Medulla oblongata (tissue), 1 donor: ENCODE measurements around the gene MORN1.
A peak's percentile ranks its signal among the peaks of the same experiment; 100 is the strongest.
"Not testable (repeated sequence)": the region's sequence is repeated elsewhere in the genome, so short reads cannot be mapped to it uniquely, and the experiment has no call there.

Experiments used
- DNase-seq: peaks from one replicate; pipeline ENCODE4 v3.0.0-alpha.2; 2015; ENCODE audit errors: extremely low spot score

The MORN1 gene

DNA sequence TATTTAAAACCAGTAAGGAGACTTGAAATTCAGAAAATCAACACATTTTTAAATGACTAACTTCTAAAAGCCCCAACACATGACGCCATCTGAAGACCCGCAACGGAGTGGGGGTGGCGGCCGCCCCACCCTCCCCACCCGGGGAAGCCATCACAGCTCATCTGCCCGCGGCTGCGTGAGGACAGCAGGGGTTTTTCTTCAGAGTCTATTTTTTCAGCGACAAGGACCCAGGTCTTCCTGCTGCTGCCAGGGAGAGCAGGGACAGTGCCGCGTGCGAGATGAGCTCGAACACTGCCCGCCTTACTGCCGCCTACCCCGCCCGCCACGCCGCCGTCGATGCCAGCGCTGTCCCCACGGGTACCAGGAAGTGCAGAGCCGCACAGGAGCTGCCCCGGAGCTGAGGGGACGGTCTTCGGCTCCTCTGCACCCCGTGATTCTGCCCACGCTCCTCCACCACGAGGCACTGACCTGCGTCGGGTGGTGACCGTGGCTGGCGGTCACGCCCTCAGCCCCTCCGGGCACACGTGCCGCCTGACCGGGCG lies 84.2 kb downstream of the MORN1 start:
- no peak for DNase-seq

- DNase-seq: no peak
Observed at GRCh38 chr1:2306151-2306978, 85.0 kb downstream of the MORN1 start.

- no peak for DNase-seq
Observed at GRCh38 chr1:2304921-2305681, 86.3 kb downstream of the MORN1 start.

- DNase-seq: no peak
Observed at GRCh38 chr1:2304282-2304681, 87.1 kb downstream of the MORN1 start.

DNA sequence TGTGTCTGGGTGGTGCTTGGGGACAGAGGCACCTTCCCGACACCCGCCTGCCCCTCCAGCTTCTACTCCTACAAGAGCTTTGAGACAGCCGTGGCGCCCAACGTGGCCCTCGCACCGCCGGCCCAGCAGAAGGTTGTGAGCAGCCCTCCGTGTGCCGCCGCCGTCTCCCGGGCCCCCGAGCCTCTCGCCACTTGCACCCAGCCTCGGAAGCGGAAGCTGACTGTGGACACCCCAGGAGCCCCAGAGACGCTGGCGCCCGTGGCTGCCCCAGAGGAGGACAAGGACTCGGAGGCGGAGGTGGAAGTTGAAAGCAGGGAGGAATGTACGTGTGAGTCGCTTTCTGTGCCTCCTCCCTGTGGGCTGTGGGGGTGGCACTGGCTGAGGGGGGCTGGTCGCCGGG lies 87.6 kb downstream of the MORN1 start:
- no peak for DNase-seq

GRCh38 chr1:2303016-2303775 lies 88.2 kb downstream of the MORN1 start:
- no peak for DNase-seq

DNA sequence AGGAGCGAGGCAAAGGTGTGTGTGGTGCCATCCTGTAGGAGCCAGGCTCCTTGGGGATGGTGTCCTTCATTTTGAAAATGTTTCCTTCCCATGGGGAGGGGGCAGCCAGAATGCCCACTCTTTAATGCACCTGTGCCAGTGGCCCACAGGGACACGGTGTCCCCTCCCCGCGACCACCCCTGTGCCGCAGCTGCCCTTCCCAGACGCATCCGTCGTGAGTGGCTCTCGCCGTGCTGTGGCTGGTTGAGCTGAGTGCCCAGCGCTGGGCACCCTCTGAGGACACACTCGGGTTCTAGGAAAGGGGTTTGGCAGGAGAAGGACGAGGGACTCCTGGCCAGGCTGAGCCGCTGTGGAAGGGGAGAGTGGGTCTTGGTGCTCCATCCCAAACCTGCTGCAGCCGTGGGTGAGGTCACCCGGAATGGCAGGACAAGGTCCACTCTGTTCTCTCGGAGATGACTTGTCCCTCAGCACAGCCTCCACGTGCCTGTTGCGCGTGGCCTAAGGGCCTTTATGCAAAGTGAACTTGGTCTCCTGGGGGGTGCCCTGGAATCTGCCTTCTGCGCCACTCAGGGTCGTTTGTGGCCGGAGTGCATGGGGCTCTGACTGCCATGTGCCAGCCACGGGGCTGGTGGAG lies 88.9 kb downstream of the MORN1 start:
- DNase-seq: no peak

DNA sequence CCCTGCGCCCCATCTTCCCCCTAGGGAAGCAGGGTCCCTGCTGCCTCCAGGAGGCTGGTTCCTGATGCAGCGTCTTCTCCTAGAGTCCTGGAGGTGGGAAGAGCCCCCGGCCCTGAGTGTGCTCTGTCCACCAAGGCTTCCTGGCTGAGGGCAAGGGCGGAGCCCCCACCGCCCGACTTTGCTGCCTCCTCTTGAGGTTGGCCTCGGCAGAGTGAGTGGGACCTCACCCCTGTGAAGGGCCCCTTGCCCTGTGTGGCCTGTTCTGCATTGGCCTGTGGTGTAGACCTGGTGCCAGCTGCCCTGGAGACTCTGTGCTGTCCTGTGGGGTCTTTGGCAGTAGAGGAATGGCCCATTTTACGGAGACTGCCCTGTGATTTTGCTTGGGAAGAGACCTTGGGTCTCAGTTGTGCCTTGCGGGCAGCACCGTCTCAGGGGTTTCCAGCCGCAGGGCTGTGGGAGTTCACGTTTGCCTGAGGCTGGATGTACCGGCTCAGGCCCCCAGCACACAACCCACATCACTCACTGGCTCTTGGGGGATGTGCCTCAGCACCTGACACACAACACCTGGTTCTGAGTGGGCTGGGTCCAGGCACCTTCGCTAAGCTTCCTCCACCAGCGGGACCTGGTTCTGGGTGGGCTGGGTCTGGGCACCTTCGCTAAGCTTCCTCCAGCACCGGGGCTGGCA lies 89.6 kb downstream of the MORN1 start:
- DNase-seq: no peak

- peak; percentile 63 for DNase-seq
Observed at GRCh38 chr1:2300851-2301606, 90.3 kb downstream of the MORN1 start.

- DNase-seq: no peak
Observed at GRCh38 chr1:2300004-2300771, 91.2 kb downstream of the MORN1 start.

DNA sequence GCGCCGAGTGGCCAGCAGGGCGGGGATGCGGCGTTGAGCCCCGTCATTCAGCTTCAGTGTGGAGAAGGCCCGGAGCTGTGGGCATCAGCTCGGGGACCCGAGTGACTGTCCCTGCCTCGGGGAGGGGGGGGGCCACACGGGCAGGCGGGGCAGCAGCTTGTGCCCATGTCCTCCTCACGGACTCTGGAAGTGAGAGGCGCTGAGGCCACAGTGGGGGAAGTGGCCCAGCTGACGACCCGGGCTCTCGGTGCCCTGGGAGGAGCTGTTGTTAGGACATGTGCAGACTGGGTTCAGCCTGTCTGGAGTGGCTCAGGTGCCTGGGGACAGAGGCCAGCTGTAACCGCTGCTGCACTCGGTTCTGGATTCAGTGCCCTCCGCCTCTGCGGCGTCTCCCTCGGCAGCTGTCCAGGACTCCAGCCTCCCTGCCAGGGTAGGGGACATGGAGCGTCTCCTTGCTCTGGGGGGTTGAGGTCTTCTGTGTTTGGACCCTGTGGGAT lies 92.2 kb downstream of the MORN1 start:
- DNase-seq: no peak

GRCh38 chr1:2298685-2299084 lies 92.7 kb downstream of the MORN1 start:
- DNase-seq: no peak

- DNase-seq: no peak
Observed at GRCh38 chr1:2297246-2298011, 93.9 kb downstream of the MORN1 start.

DNA sequence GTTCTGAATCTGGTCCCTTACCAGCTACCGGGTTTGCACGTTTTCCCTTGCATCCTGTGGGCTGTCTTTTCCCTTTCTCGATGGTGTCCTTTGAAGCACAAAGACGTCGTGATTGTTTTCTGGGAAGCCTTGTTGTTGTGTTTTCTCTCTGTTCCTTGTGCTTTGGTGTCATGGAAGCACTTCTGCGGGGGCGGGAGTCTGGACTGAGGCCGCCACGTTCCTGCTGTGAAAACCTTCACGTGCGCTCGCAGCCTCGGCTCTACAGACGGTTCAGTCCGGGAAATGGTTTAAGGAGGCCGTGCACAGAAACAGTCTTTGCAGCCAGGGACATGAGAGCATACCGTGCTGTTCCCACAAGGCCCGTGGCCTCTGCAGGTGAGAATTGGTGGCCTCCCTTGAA lies 94.7 kb downstream of the MORN1 start:
- no peak for DNase-seq

- not testable (repeated sequence) for DNase-seq
Observed at GRCh38 chr1:2296211-2296610, 95.1 kb downstream of the MORN1 start.

- DNase-seq: no peak
Observed at GRCh38 chr1:2295526-2295925, 95.8 kb downstream of the MORN1 start.

DNA sequence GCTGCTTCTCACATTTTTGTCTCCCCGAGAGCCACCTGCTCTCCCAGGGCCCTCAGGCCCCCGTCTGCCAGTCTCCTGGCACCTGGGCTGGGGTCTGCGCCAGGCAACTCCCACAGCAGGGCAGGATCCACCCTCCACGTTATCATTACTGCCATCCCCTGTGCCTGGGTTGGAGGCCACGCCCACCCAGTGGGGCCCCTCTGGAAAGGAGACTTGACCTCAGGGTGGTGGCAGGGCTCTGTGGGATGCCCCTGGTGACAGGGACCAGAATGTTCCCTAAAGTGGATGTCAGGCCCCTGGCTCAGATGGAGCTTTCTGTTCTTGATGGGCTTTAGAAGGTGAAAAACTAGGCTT lies 96.7 kb downstream of the MORN1 start:
- DNase-seq: no peak

DNA sequence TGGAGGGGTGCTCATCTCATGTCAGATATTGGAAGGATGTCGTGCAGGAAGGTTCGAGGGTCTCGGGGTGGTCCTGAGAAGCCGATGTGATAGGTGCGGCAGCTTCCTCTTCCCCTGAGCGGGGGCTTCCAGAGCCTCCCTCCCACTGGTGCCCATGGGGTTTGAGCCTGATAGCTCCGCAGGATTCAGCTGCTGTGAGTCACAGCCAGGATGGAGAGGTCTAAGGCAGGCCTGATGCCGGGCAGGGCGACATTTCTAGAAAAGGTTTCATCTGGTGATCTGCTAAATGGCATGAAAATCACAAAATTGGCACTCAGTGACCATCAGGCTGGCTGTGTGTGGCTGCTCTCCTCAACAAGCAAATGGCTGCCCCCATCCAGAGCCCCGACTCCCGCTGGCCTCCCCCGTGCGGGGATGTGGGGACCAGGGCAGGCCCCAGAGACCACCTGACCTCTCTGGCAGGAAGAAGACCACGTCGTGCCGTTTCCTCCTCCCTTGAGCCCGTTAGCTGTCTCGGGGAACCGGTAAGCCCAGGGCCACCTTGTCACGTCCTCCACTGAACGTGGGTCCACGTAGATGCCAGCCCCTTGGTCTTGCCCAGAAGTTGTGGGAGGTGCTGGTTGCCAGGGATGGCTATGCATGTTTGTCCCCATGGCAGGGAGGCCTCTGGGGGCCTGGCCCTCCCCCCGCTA lies 97.2 kb downstream of the MORN1 start:
- no peak for DNase-seq
